GM23338 (cell line): ENCODE measurements around the gene SAC3D1. TPM values are rescaled to one million over a fixed set of nuclear protein-coding genes. Genes with fewer than 3 reads are reported as not detected.

Experiments used
- ATAC-seq: fragments of 200-7000 bp; cut with Tn5 transposase; 3 replicates; pipeline ENCODE4 v1.9.1; 2020
- DNase-seq: peaks from one replicate; pipeline ENCODE4 v3.0.0-alpha.2; 2015; ENCODE audit warnings: low spot score
- H2AFZ ChIP-seq: fragments of 200-600 bp; sonication (generic); 2 replicates; pipeline ENCODE4 v1.8.0; 2016; ENCODE audit warnings: antibody characterized with exemption, mild to moderate bottlenecking, moderate library complexity
- H3F3A ChIP-seq: fragments of 200-600 bp; sonication (generic); replicated peaks from 2 replicates; pipeline ENCODE4 v1.8.0; 2017; ENCODE audit warnings: antibody characterized with exemption, mixed run types, low read depth
- H3K27ac ChIP-seq: fragments of 200-600 bp; sonication (generic); 2 replicates; pipeline ENCODE4 v1.6.1; 2016; ENCODE audit warnings: low read depth
- H3K27me3 ChIP-seq: fragments of 200-600 bp; sonication (generic); 2 replicates; pipeline ENCODE4 v1.8.0; 2016; ENCODE audit warnings: mild to moderate bottlenecking, mixed run types, moderate library complexity; ENCODE audit not compliant: insufficient read depth
- H3K36me3 ChIP-seq: fragments of 200-600 bp; sonication (generic); 2 replicates; pipeline ENCODE4 v1.8.0; 2016; ENCODE audit warnings: mild to moderate bottlenecking; ENCODE audit not compliant: insufficient read depth
- H3K4me1 ChIP-seq: fragments of 200-600 bp; sonication (generic); 2 replicates; pipeline ENCODE4 v1.8.0; 2016; ENCODE audit warnings: mild to moderate bottlenecking, moderate library complexity; ENCODE audit not compliant: insufficient read depth
- H3K4me2 ChIP-seq: fragments of 200-600 bp; sonication (generic); 2 replicates; pipeline ENCODE4 v1.7.1; 2017; ENCODE audit warnings: mixed run types
- H3K4me3 ChIP-seq: fragments of 200-600 bp; sonication (generic); 2 replicates; pipeline ENCODE4 v1.6.1; 2016; ENCODE audit warnings: mixed run types
- H3K79me2 ChIP-seq: fragments of 200-600 bp; sonication (generic); replicated peaks from 2 replicates; pipeline ENCODE4 v1.8.0; 2017; ENCODE audit warnings: mild to moderate bottlenecking; ENCODE audit not compliant: insufficient read depth
- H3K9me2 ChIP-seq: fragments of 200-600 bp; sonication (generic); 2 replicates; pipeline ENCODE4 v1.8.0; 2017; ENCODE audit not compliant: insufficient read depth
- H4K20me1 ChIP-seq: fragments of 200-600 bp; sonication (generic); replicated peaks from 2 replicates; pipeline ENCODE4 v1.8.0; 2017; ENCODE audit warnings: mild to moderate bottlenecking; ENCODE audit not compliant: insufficient read depth
- H3K27ac Mint-ChIP-seq: 2 replicates; pipeline ENCODE4 v1.8.0; 2020; ENCODE audit warnings: inconsistent platforms, mild to moderate bottlenecking, moderate library complexity, mixed read lengths
- H3K27me3 Mint-ChIP-seq: 3 replicates; pipeline ENCODE4 v1.8.0; 2022; ENCODE audit warnings: low read depth, mild to moderate bottlenecking, moderate library complexity, mixed read lengths, inconsistent platforms; ENCODE audit not compliant: insufficient read depth, poor library complexity
- H3K36me3 Mint-ChIP-seq: 3 replicates; pipeline ENCODE4 v1.8.0; 2021; ENCODE audit warnings: low read depth, mild to moderate bottlenecking, inconsistent platforms, moderate library complexity, mixed read lengths
- H3K4me1 Mint-ChIP-seq: 3 replicates; pipeline ENCODE4 v1.8.0; 2020; ENCODE audit warnings: mild to moderate bottlenecking, inconsistent platforms, mixed read lengths
- H3K4me3 Mint-ChIP-seq: 3 replicates; pipeline ENCODE4 v1.8.0; 2021; ENCODE audit warnings: moderate library complexity, mild to moderate bottlenecking, inconsistent platforms, mixed read lengths
- H3K9me3 Mint-ChIP-seq: 3 replicates; pipeline ENCODE4 v1.8.0; 2020; ENCODE audit warnings: moderate library complexity, mild to moderate bottlenecking, inconsistent platforms, mixed read lengths
- EZH2 ChIP-seq: fragments of 200-600 bp; sonication (generic); IDR thresholded peaks from one replicate; pipeline ENCODE4 v1.8.0; 2017; ENCODE audit warnings: antibody characterized with exemption, mild to moderate bottlenecking, low read depth; ENCODE audit not compliant: unreplicated experiment
- EZH2phosphoT487 ChIP-seq: fragments of 200-600 bp; sonication (generic); IDR thresholded peaks from one replicate; pipeline ENCODE4 v1.8.1; 2018; ENCODE audit warnings: antibody characterized with exemption; ENCODE audit not compliant: unreplicated experiment
- JUNB ChIP-seq: IDR thresholded peaks from one replicate; pipeline ENCODE4 v1.6.1; 2016; ENCODE audit warnings: antibody characterized with exemption; ENCODE audit not compliant: unreplicated experiment
- POLR2AphosphoS5 ChIP-seq: IDR thresholded peaks from 2 replicates; pipeline ENCODE4 v1.6.1; 2016; ENCODE audit warnings: antibody characterized with exemption, low read depth
- STAT1 ChIP-seq: IDR thresholded peaks from one replicate; pipeline ENCODE4 v1.6.1; 2016; ENCODE audit warnings: antibody characterized with exemption; ENCODE audit not compliant: unreplicated experiment
- ZNF331 ChIP-seq: fragments of 250-450 bp; sonication (Bioruptor Pico); IDR thresholded peaks from 2 replicates; pipeline ENCODE4 v1.5.0; 2020; ENCODE audit warnings: low read depth, mild to moderate bottlenecking, moderate library complexity
- polyA plus RNA-seq: library from polyadenylated mRNA; unstranded; fragments of >200 nt; fragmentation: Nextera tagmentation; extraction: Ambion mirVana; gene quantifications from 2 replicates; pipeline ENCODE4 v1.2.1, GENCODE V29; 2016
- total RNA-seq: library from RNA; depleted of rRNA; stranded (reverse); fragments of >200 nt; shearing (Covaris generic); gene quantifications from 2 replicates; pipeline ENCODE4 v1.2.3, GENCODE V29; 2014
- TF ChIP-seq, protein P1 (sequence below): fragments of 250-450 bp; sonication (Bioruptor Pico); IDR thresholded peaks from 2 replicates; pipeline ENCODE4 v1.5.0; 2020; ENCODE audit warnings: mild to moderate bottlenecking, moderate library complexity
- TF ChIP-seq, protein P2 (sequence below): IDR thresholded peaks from 2 replicates; pipeline ENCODE4 v1.6.1; 2016; ENCODE audit warnings: antibody characterized with exemption
- TF ChIP-seq, protein P3 (sequence below): IDR thresholded peaks from one replicate; pipeline ENCODE4 v1.6.1; 2018; ENCODE audit warnings: antibody characterized with exemption; ENCODE audit not compliant: unreplicated experiment

The SAC3D1 gene
- total and polyA plus RNA-seq, 2 experiments from 2014 or later, result 21.6 to 30.3 TPM

DNA sequence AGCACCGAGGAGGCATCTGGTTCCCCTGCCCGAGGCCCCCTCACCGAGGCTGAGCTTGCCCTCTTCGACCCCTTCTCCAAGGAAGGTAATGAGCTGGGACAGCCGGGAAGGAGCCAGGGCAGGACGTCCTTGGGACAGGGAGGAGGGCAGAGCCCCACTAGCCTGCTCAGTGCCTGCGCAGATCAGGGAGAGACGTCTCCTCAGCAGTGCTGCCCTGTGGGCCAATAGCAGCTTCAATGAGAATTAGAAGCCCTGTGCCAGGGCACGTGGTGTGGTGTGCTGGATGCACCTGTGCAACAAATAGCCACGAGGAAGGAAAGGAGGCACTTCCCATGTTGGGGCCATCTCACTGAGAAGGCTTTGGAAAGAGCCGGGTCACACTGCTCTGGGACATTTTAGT lies 5.4 kb upstream of the SAC3D1 start (continued):
- TF ChIP-seq, protein P1, sequence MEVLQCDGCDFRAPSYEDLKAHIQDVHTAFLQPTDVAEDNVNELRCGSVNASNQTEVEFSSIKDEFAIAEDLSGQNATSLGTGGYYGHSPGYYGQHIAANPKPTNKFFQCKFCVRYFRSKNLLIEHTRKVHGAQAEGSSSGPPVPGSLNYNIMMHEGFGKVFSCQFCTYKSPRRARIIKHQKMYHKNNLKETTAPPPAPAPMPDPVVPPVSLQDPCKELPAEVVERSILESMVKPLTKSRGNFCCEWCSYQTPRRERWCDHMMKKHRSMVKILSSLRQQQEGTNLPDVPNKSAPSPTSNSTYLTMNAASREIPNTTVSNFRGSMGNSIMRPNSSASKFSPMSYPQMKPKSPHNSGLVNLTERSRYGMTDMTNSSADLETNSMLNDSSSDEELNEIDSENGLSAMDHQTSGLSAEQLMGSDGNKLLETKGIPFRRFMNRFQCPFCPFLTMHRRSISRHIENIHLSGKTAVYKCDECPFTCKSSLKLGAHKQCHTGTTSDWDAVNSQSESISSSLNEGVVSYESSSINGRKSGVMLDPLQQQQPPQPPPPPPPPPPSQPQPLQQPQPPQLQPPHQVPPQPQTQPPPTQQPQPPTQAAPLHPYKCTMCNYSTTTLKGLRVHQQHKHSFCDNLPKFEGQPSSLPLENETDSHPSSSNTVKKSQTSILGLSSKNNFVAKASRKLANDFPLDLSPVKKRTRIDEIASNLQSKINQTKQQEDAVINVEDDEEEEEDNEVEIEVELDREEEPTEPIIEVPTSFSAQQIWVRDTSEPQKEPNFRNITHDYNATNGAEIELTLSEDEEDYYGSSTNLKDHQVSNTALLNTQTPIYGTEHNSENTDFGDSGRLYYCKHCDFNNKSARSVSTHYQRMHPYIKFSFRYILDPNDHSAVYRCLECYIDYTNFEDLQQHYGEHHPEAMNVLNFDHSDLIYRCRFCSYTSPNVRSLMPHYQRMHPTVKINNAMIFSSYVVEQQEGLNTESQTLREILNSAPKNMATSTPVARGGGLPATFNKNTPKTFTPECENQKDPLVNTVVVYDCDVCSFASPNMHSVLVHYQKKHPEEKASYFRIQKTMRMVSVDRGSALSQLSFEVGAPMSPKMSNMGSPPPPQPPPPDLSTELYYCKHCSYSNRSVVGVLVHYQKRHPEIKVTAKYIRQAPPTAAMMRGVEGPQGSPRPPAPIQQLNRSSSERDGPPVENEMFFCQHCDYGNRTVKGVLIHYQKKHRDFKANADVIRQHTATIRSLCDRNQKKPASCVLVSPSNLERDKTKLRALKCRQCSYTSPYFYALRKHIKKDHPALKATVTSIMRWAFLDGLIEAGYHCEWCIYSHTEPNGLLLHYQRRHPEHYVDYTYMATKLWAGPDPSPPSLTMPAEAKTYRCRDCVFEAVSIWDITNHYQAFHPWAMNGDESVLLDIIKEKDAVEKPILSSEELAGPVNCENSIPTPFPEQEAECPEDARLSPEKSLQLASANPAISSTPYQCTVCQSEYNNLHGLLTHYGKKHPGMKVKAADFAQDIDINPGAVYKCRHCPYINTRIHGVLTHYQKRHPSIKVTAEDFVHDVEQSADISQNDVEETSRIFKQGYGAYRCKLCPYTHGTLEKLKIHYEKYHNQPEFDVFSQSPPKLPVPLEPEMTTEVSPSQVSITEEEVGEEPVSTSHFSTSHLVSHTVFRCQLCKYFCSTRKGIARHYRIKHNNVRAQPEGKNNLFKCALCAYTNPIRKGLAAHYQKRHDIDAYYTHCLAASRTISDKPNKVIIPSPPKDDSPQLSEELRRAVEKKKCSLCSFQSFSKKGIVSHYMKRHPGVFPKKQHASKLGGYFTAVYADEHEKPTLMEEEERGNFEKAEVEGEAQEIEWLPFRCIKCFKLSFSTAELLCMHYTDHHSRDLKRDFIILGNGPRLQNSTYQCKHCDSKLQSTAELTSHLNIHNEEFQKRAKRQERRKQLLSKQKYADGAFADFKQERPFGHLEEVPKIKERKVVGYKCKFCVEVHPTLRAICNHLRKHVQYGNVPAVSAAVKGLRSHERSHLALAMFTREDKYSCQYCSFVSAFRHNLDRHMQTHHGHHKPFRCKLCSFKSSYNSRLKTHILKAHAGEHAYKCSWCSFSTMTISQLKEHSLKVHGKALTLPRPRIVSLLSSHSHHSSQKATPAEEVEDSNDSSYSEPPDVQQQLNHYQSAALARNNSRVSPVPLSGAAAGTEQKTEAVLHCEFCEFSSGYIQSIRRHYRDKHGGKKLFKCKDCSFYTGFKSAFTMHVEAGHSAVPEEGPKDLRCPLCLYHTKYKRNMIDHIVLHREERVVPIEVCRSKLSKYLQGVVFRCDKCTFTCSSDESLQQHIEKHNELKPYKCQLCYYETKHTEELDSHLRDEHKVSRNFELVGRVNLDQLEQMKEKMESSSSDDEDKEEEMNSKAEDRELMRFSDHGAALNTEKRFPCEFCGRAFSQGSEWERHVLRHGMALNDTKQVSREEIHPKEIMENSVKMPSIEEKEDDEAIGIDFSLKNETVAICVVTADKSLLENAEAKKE, result no peak
- TF ChIP-seq, protein P2, sequence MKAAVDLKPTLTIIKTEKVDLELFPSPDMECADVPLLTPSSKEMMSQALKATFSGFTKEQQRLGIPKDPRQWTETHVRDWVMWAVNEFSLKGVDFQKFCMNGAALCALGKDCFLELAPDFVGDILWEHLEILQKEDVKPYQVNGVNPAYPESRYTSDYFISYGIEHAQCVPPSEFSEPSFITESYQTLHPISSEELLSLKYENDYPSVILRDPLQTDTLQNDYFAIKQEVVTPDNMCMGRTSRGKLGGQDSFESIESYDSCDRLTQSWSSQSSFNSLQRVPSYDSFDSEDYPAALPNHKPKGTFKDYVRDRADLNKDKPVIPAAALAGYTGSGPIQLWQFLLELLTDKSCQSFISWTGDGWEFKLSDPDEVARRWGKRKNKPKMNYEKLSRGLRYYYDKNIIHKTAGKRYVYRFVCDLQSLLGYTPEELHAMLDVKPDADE, result no peak

GRCh38 chr11:65036931-65037330 lies 4.1 kb upstream of the SAC3D1 start:
- Histone ChIP-seq H3K27ac (no peak overlapping the region), H3K4me1 (no peaks in the 10 kb centered on the region), H3K27me3 (no peaks in the 10 kb centered on the region), H3K4me3 (no peak overlapping the region), H4K20me1 (no peaks in the 10 kb centered on the region), H2AFZ (no peak overlapping the region), H3K36me3 (no peaks in the 10 kb centered on the region), H3K4me2 (no peak overlapping the region), H3F3A (0 out of 2 replicates have a peak, but pooled peaks cover 7% of the 10 kb centered on the region), H3K9me2 (no peaks in the 10 kb centered on the region), H3K79me2 (peaks cover 2% of the 10 kb centered on the region; the same call in 1 of the 2 replicates)
- H3K36me3 Mint-ChIP-seq, result no peaks in the 10 kb centered on the region
- no peak overlapping the region for H3K4me3 Mint-ChIP-seq
- ATAC-seq (no peak), DNase-seq (no peak)
- H3K4me1 Mint-ChIP-seq, result no peaks in the 10 kb centered on the region; the same call in 2 of the 3 replicates
- H3K27me3 Mint-ChIP-seq, result peaks cover 5% of the 10 kb centered on the region
- no peak overlapping the region for H3K27ac Mint-ChIP-seq
- no peaks in the 10 kb centered on the region for H3K9me3 Mint-ChIP-seq
- no peak for TF ChIP-seq EZH2phosphoT487
- no peak for TF ChIP-seq STAT1
- TF ChIP-seq, protein P3, sequence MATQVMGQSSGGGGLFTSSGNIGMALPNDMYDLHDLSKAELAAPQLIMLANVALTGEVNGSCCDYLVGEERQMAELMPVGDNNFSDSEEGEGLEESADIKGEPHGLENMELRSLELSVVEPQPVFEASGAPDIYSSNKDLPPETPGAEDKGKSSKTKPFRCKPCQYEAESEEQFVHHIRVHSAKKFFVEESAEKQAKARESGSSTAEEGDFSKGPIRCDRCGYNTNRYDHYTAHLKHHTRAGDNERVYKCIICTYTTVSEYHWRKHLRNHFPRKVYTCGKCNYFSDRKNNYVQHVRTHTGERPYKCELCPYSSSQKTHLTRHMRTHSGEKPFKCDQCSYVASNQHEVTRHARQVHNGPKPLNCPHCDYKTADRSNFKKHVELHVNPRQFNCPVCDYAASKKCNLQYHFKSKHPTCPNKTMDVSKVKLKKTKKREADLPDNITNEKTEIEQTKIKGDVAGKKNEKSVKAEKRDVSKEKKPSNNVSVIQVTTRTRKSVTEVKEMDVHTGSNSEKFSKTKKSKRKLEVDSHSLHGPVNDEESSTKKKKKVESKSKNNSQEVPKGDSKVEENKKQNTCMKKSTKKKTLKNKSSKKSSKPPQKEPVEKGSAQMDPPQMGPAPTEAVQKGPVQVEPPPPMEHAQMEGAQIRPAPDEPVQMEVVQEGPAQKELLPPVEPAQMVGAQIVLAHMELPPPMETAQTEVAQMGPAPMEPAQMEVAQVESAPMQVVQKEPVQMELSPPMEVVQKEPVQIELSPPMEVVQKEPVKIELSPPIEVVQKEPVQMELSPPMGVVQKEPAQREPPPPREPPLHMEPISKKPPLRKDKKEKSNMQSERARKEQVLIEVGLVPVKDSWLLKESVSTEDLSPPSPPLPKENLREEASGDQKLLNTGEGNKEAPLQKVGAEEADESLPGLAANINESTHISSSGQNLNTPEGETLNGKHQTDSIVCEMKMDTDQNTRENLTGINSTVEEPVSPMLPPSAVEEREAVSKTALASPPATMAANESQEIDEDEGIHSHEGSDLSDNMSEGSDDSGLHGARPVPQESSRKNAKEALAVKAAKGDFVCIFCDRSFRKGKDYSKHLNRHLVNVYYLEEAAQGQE, result no peak
- no peak for TF ChIP-seq EZH2
- no peak for TF ChIP-seq POLR2AphosphoS5
- TF ChIP-seq JUNB, result no peak
- TF ChIP-seq, protein P2, result no peak
- no peak for TF ChIP-seq ZNF331
